Measurements from ENCODE around the gene TMPO. TPM values are rescaled to one million over a fixed set of nuclear protein-coding genes. Genes with fewer than 3 reads are reported as not detected.

TMPO gene
- total and polyA plus RNA-seq, 10 of the 15 experiments (the other 5 are each of a cell fraction or from before 2014, with no cell fraction given) = 79.8 to 246 (median 179) TPM

- TF ChIP-seq ZBTB11 (CRISPR knock-in tag; IDR thresholded peaks at IDR 0.05) = no peak
- no peak for TF ChIP-seq ZNF622 (IDR thresholded peaks at IDR 0.05)
- no peak for TF ChIP-seq SREBF1 (IDR thresholded peaks at IDR 0.05; ENCODE audit: low read length)
- TF ChIP-seq ESRRA (IDR thresholded peaks at IDR 0.05; ENCODE audit: low read length) = no peak
- 0 out of 2 replicates have a peak, but pooled peaks have one; percentile 28 for TF ChIP-seq CREM (IDR thresholded peaks at IDR 0.05; ENCODE audit: low read depth)
- TF ChIP-seq IRF4 (IDR thresholded peaks at IDR 0.05; ENCODE audit: low read depth, low read length) = 0 out of 2 replicates have a peak, but pooled peaks have one; percentile 24
- TF ChIP-seq PAX8 (IDR thresholded peaks at IDR 0.05) = no peak
- TF ChIP-seq YBX1 (IDR thresholded peaks at IDR 0.05) = no peak
- TF ChIP-seq, protein P1, sequence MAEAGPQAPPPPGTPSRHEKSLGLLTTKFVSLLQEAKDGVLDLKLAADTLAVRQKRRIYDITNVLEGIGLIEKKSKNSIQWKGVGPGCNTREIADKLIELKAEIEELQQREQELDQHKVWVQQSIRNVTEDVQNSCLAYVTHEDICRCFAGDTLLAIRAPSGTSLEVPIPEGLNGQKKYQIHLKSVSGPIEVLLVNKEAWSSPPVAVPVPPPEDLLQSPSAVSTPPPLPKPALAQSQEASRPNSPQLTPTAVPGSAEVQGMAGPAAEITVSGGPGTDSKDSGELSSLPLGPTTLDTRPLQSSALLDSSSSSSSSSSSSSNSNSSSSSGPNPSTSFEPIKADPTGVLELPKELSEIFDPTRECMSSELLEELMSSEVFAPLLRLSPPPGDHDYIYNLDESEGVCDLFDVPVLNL (IDR thresholded peaks at IDR 0.05; ENCODE audit: low read depth, low read length) = 0 out of 2 replicates have a peak, but pooled peaks have one; percentile 26
- no peak for TF ChIP-seq KAT2A (conservative IDR thresholded peaks at IDR 0.05; ENCODE audit: control insufficient read depth, low read depth, low read length)
- TF ChIP-seq, protein P2, sequence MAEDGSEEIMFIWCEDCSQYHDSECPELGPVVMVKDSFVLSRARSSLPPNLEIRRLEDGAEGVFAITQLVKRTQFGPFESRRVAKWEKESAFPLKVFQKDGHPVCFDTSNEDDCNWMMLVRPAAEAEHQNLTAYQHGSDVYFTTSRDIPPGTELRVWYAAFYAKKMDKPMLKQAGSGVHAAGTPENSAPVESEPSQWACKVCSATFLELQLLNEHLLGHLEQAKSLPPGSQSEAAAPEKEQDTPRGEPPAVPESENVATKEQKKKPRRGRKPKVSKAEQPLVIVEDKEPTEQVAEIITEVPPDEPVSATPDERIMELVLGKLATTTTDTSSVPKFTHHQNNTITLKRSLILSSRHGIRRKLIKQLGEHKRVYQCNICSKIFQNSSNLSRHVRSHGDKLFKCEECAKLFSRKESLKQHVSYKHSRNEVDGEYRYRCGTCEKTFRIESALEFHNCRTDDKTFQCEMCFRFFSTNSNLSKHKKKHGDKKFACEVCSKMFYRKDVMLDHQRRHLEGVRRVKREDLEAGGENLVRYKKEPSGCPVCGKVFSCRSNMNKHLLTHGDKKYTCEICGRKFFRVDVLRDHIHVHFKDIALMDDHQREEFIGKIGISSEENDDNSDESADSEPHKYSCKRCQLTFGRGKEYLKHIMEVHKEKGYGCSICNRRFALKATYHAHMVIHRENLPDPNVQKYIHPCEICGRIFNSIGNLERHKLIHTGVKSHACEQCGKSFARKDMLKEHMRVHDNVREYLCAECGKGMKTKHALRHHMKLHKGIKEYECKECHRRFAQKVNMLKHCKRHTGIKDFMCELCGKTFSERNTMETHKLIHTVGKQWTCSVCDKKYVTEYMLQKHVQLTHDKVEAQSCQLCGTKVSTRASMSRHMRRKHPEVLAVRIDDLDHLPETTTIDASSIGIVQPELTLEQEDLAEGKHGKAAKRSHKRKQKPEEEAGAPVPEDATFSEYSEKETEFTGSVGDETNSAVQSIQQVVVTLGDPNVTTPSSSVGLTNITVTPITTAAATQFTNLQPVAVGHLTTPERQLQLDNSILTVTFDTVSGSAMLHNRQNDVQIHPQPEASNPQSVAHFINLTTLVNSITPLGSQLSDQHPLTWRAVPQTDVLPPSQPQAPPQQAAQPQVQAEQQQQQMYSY (CRISPR knock-in tag; IDR thresholded peaks at IDR 0.05) = no peak
These were observed 24.6 kb upstream of the TMPO start (continued) for GRCh38 chr12:98490501-98491453.

Data from GM12878 (cell line).